A549 (cell line): Measurements from ENCODE around the gene ZNF536.

Source experiments
- EP300 ChIP-seq, 2 experiments: fragments of >200 bp; sonication (Bioruptor Twin); formaldehyde crosslinking; IDR thresholded peaks; 2 replicates in 1 of 2; 3 replicates in 1 of 2; pipeline ENCODE4 v1.6.1; 2016 to 2017
- ESRRA ChIP-seq: fragments of 150-350 bp; IDR thresholded peaks from 2 replicates; pipeline ENCODE4 v1.6.1; 2014; ENCODE audit warnings: mild to moderate bottlenecking, low read length, borderline replicate concordance
- MYC ChIP-seq: IDR thresholded peaks from 2 replicates; pipeline ENCODE4 v1.6.1; 2012; ENCODE audit warnings: mild to moderate bottlenecking, inconsistent platforms, low read length, improper control_type of control experiment, borderline replicate concordance
- PHF8 ChIP-seq: fragments of 200-600 bp; sonication (generic); IDR thresholded peaks from 2 replicates; pipeline ENCODE4 v1.6.1; 2016; ENCODE audit warnings: low read depth, mild to moderate bottlenecking, antibody characterized with exemption, moderate library complexity, borderline replicate concordance
- POLR2A ChIP-seq: IDR thresholded peaks from 2 replicates; pipeline ENCODE4 v1.6.1; 2012; ENCODE audit warnings: mild to moderate bottlenecking, low read length
- RAD21 ChIP-seq, 2 experiments: fragments of >200 bp in 1 of 2; sonication (Bioruptor Twin) in 1 of 2; formaldehyde crosslinking in 1 of 2; IDR thresholded peaks in 1 of 2; conservative IDR thresholded peaks in 1 of 2; 2 replicates in 1 of 2; 3 replicates in 1 of 2; pipeline ENCODE4 v1.6.1; 2012 to 2018; ENCODE audit warnings: inconsistent platforms in 1 of 2
- SMC3 ChIP-seq: fragments of >200 bp; sonication (Bioruptor Twin); formaldehyde crosslinking; IDR thresholded peaks from 3 replicates; pipeline ENCODE4 v1.6.1; 2018; ENCODE audit warnings: inconsistent platforms
- TF ChIP-seq, protein P1 (sequence below): fragments of >200 bp; sonication (Bioruptor Twin); formaldehyde crosslinking; IDR thresholded peaks from 3 replicates; pipeline ENCODE4 v1.5.1; 2016
- TF ChIP-seq, protein P2 (sequence below): IDR thresholded peaks from 2 replicates; pipeline ENCODE4 v1.6.1; 2012
- TF ChIP-seq, protein P3 (sequence below): fragments of 200-600 bp; sonication (generic); IDR thresholded peaks from 2 replicates; pipeline ENCODE4 v1.6.1; 2016; ENCODE audit warnings: antibody characterized with exemption, mild to moderate bottlenecking, moderate library complexity
- TF ChIP-seq, protein P4 (sequence below): fragments of 250-450 bp; sonication (Bioruptor Pico); IDR thresholded peaks from 2 replicates; pipeline ENCODE4 v1.5.0; 2020; ENCODE audit warnings: low read depth, mild to moderate bottlenecking, moderate library complexity

DNA sequence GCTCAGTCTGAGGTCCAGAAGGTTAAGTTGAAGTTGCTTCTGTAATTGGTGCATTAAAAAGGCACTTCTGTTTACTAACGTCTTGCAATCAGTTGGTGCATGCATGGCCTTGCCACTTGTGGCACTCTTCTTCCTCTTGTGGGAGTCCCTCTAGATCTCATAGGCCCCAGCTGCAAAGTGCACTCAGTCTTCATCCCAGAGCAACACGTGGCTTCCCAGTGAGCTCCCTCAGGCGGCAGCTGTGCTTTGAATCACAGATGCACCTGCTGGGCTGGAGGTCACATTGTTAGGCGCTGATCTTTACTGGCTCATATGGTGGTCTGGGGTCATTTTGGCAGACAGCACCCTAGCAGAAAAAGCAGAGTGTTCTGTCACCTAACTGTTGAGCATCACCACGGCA, 215.7 kb downstream of the ZNF536 start:
- TF ChIP-seq MYC = no peak
- no peak for TF ChIP-seq POLR2A
- TF ChIP-seq, protein P1, sequence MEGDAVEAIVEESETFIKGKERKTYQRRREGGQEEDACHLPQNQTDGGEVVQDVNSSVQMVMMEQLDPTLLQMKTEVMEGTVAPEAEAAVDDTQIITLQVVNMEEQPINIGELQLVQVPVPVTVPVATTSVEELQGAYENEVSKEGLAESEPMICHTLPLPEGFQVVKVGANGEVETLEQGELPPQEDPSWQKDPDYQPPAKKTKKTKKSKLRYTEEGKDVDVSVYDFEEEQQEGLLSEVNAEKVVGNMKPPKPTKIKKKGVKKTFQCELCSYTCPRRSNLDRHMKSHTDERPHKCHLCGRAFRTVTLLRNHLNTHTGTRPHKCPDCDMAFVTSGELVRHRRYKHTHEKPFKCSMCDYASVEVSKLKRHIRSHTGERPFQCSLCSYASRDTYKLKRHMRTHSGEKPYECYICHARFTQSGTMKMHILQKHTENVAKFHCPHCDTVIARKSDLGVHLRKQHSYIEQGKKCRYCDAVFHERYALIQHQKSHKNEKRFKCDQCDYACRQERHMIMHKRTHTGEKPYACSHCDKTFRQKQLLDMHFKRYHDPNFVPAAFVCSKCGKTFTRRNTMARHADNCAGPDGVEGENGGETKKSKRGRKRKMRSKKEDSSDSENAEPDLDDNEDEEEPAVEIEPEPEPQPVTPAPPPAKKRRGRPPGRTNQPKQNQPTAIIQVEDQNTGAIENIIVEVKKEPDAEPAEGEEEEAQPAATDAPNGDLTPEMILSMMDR = no peak
- no peak for TF ChIP-seq RAD21 (conservative IDR thresholded peaks at IDR 0.05 in 1 of 2, IDR thresholded peaks at IDR 0.05 in 1 of 2)
- TF ChIP-seq EP300 (IDR thresholded peaks at IDR 0.05) = no peak
- TF ChIP-seq SMC3 = no peak
- TF ChIP-seq, protein P2, sequence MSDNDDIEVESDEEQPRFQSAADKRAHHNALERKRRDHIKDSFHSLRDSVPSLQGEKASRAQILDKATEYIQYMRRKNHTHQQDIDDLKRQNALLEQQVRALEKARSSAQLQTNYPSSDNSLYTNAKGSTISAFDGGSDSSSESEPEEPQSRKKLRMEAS = no peak
- TF ChIP-seq, protein P3, sequence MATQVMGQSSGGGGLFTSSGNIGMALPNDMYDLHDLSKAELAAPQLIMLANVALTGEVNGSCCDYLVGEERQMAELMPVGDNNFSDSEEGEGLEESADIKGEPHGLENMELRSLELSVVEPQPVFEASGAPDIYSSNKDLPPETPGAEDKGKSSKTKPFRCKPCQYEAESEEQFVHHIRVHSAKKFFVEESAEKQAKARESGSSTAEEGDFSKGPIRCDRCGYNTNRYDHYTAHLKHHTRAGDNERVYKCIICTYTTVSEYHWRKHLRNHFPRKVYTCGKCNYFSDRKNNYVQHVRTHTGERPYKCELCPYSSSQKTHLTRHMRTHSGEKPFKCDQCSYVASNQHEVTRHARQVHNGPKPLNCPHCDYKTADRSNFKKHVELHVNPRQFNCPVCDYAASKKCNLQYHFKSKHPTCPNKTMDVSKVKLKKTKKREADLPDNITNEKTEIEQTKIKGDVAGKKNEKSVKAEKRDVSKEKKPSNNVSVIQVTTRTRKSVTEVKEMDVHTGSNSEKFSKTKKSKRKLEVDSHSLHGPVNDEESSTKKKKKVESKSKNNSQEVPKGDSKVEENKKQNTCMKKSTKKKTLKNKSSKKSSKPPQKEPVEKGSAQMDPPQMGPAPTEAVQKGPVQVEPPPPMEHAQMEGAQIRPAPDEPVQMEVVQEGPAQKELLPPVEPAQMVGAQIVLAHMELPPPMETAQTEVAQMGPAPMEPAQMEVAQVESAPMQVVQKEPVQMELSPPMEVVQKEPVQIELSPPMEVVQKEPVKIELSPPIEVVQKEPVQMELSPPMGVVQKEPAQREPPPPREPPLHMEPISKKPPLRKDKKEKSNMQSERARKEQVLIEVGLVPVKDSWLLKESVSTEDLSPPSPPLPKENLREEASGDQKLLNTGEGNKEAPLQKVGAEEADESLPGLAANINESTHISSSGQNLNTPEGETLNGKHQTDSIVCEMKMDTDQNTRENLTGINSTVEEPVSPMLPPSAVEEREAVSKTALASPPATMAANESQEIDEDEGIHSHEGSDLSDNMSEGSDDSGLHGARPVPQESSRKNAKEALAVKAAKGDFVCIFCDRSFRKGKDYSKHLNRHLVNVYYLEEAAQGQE = no peak
- no peak for TF ChIP-seq PHF8
- TF ChIP-seq, protein P4, sequence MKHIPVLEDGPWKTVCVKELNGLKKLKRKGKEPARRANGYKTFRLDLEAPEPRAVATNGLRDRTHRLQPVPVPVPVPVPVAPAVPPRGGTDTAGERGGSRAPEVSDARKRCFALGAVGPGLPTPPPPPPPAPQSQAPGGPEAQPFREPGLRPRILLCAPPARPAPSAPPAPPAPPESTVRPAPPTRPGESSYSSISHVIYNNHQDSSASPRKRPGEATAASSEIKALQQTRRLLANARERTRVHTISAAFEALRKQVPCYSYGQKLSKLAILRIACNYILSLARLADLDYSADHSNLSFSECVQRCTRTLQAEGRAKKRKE (CRISPR knock-in tag) = no peak
- no peak for TF ChIP-seq ESRRA
